ENCODE measurements around the gene SEC61G.

DNA sequence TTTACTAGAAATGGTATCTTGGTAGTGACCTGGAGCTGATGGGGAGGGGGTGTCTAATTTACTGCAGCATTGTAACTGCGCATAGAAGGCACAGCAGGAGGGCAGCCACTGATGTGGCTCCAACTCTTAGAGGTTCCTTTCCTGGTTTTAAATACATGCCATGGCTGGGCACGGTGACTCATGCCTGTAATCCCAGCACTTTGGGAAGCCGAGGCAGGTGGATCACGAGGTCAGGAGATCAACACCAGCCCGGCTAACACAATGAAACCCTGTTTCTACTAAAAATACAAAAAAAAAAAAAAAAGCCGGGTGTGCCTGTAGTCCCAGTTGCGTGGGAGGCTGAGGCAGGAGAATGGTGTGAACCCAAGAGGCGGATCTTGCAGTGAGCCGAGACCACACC lies 19.2 kb upstream of the SEC61G start:
- TF ChIP-seq CTCF (IDR thresholded peaks at IDR 0.05), result no peak
- no peak for TF ChIP-seq POLR2A (IDR thresholded peaks at IDR 0.05)

All from thyroid gland (tissue), 4 donors.